Measurements from ENCODE around the gene CHD9. TPM values are rescaled to one million over a fixed set of nuclear protein-coding genes. Genes with fewer than 3 reads are reported as not detected.
"Not testable (repeated sequence)": the region's sequence is repeated elsewhere in the genome, so short reads cannot be mapped to it uniquely, and the experiment has no call there.

CHD9 gene, protein sequence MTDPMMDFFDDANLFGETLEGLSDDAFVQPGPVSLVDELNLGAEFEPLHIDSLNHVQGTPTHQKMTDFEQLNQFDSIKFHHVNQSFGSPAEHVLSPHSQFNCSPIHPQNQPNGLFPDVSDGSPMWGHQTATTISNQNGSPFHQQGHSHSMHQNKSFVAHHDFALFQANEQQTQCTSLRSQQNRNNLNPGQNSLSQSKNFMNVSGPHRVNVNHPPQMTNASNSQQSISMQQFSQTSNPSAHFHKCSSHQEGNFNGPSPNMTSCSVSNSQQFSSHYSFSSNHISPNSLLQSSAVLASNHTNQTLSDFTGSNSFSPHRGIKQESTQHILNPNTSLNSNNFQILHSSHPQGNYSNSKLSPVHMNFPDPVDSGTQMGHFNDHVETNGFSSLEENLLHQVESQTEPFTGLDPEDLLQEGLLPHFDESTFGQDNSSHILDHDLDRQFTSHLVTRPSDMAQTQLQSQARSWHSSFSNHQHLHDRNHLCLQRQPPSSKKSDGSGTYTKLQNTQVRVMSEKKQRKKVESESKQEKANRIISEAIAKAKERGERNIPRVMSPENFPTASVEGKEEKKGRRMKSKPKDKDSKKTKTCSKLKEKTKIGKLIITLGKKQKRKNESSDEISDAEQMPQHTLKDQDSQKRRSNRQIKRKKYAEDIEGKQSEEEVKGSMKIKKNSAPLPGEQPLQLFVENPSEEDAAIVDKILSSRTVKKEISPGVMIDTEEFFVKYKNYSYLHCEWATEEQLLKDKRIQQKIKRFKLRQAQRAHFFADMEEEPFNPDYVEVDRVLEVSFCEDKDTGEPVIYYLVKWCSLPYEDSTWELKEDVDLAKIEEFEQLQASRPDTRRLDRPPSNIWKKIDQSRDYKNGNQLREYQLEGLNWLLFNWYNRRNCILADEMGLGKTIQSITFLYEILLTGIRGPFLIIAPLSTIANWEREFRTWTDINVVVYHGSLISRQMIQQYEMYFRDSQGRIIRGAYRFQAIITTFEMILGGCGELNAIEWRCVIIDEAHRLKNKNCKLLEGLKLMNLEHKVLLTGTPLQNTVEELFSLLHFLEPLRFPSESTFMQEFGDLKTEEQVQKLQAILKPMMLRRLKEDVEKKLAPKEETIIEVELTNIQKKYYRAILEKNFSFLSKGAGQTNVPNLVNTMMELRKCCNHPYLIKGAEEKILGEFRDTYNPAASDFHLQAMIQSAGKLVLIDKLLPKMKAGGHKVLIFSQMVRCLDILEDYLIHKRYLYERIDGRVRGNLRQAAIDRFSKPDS (N-terminal part only)
- 64.6 TPM for total RNA-seq
- long read RNA-seq, partial matches to known transcripts, result 19 of 39 reads
- long read RNA-seq, other reads (novel, unspliced or antisense), result 19 of 39 reads

GRCh38 chr16:53054670-53055485 is at the start of gene CHD9:
Gene CHD9 (plus strand): TSS chr16:53054991. CDS start chr16:53156090, 101,099 bp downstream.
- DNase-seq (ENCODE audit: low spot score), result peak; percentile 93
- intact Hi-C loops (cut with DNase I), result loop anchor here (1.0 to 5.0 kb wide), 6 partner anchors 36 to 227 kb away; no protein-coding TSS in a partner anchor

DNA sequence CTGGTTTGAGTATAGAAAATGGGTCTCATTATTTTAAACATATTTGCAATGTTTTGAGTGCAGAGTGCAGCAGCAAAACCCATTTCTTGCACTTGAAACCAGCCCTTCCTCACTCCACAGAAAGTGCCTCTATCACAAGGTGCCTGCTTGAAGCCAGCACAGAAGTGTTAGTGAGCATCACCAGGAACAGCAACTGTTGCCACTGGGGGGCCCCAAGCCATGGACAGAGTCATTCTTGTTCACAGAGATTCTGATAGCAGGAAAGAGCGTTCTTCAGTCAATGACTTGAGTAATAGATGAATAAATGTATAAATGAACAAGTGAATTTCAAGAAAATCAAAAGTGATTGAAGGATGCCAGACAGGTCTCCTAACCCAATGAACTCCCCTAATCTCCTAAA is 47.7 kb upstream of the CHD9 start:
- intact Hi-C loops (cut with DNase I), result no loop called here
- DNase-seq (ENCODE audit: low spot score), result no peak

DNA sequence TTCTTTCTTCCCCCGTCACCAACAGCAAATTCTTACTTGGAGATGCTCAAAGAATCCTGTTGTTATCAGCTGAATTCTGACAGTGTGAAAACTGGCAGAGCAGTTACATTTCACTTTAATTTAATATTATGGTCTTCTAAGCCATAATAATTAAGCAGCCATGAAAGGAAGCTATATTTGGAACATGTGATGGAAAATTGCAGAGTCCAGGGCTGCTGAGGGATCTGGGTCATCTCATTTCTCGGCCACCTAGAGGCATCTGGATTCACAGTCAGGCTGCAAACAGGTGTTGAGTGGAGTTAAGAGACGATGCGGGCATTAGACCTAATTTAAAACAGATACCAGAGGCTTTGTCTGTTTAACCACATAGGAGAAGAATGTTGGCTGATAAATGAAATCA is 40.5 kb upstream of the CHD9 start:
- DNase-seq (ENCODE audit: low spot score), result no peak
- intact Hi-C loops (cut with DNase I), result no loop called here

- intact Hi-C loops (cut with DNase I), result no loop called here
Observed at GRCh38 chr16:53018834-53019416, 35.9 kb upstream of the CHD9 start.

DNA sequence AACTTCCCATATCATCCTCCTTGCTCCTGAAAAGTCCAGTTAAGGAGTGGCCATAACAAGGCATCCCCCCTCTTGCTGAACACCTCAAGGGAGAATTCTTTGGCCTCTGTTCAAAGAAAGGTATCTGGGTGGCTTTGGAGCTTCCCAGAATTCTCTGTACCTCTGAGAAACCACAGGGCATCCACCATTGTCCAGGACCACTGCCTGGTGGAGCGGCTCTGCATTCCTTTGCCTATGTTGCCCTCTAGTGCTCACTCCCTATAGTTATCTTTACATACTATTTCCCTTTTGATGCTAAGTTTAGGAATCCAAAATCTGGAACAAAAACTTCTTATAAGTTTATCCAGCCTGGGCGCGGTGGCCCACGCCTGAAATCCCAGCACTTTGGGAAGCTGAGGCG is 32.4 kb upstream of the CHD9 start:
- DNase-seq (ENCODE audit: low spot score), result no peak
- intact Hi-C loops (cut with DNase I), result loop anchor here (5.0 kb wide), 2 partner anchors 830 to 955 kb away; no protein-coding TSS in a partner anchor

More at GRCh38 chr16:53018834-53019416, 35.9 kb upstream of the CHD9 start:
- no peak for DNase-seq (ENCODE audit: low spot score)

GRCh38 chr16:53024045-53024444 is 30.7 kb upstream of the CHD9 start:
- no peak for DNase-seq (ENCODE audit: low spot score)
- intact Hi-C loops (cut with DNase I), result loop anchor here (5.0 kb wide), 2 partner anchors 832 to 957 kb away; no protein-coding TSS in a partner anchor

DNA sequence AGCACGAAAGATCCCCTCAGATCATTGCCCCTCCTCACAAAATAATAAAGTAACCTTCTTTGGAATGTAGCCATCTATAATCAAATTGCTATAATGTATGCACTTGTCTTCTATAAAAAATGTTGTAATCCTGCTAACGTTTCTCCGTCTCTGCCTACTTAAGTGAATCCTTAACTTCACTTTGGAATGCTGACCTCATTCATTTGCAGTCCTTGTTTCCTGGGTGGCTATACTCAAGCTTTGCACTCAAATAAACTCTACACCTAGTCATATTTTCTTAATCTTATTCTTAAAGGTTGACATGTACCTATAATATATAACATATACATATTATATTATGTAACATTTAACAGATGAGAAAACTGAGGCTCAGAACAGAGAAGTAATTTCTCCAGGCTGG is 24.8 kb upstream of the CHD9 start:
- intact Hi-C loops (cut with DNase I), result no loop called here
- DNase-seq (ENCODE audit: low spot score), result no peak

GRCh38 chr16:53031323-53031942 is 23.4 kb upstream of the CHD9 start:
- no peak for DNase-seq (ENCODE audit: low spot score)
- intact Hi-C loops (cut with DNase I), result no loop called here

- intact Hi-C loops (cut with DNase I), result no loop called here
- no peak for DNase-seq (ENCODE audit: low spot score)
Observed at GRCh38 chr16:53034306-53034705, 20.5 kb upstream of the CHD9 start.

GRCh38 chr16:53035176-53035942 is 19.4 kb upstream of the CHD9 start:
- DNase-seq (ENCODE audit: low spot score), result no peak
- intact Hi-C loops (cut with DNase I), result no loop called here

DNA sequence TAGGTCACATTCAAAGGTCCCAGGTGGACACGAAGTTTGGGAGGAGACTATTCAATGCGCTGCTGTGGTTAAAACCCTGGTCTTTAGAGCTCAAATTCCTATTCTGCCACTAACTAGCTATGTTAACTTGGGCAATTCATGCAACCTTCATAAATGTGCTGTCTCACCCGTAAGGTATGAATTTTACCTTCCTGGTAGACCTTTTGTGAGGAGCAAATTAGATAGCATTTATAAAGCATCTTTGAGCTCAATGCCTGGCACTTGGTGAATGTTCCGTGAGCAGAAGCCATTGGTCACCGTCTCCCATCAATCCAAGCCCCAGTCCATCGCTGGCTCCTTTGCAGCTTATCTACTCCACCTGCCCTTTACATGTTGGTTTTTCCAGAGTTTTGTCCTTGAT is 18.7 kb upstream of the CHD9 start:
- DNase-seq (ENCODE audit: low spot score), result no peak
- intact Hi-C loops (cut with DNase I), result no loop called here

DNA sequence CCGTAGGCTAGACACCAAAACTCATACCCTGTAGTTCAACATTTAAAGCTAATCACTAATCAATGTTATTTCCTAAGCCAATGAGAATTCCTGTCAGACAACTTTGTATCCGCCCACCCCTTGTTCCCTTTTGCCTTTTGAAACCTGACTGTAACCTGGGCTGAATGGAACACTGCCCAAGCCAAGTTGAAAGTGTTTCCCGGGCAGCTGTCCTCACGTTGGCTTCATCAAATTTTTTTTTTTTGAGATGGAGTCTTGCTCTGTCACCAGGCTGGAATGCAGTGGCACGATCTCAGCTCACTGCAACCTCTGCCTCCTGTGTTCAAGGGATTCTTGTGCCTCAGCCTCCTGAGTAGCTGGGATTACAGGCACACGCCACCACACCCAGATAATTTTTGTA is 18.1 kb upstream of the CHD9 start:
- intact Hi-C loops (cut with DNase I); DNase-seq (ENCODE audit: low spot score): not testable (repeated sequence)

GRCh38 chr16:53040788-53041187 is 14.0 kb upstream of the CHD9 start:
- no peak for DNase-seq (ENCODE audit: low spot score)
- intact Hi-C loops (cut with DNase I), result no loop called here

GRCh38 chr16:53041320-53042051 is 13.3 kb upstream of the CHD9 start:
- peak; percentile 86 for DNase-seq (ENCODE audit: low spot score)
- intact Hi-C loops (cut with DNase I), result no loop called here

- DNase-seq (ENCODE audit: low spot score), result no peak
- intact Hi-C loops (cut with DNase I), result no loop called here
Observed at GRCh38 chr16:53042235-53042701, 12.5 kb upstream of the CHD9 start.

DNA sequence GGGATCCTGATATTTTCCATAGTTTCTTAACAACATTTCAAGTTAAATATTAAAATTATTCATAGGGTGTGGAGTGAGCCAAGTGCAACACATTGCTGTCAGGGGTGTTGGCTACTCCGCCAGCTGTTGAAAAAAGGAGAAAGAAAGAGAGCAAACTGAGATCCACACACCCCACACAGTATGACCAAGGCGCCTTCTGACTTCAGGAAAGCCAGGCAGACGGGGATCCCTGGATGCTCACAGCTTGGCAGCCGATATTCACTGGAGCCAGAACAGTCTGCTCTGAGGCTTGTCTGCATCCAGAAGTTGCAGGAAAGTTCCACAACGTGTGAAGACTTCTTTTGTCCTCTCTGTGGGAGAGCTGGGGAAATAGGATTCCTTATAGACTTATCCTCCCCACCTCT is 11.4 kb upstream of the CHD9 start:
- no peak for DNase-seq (ENCODE audit: low spot score)
- intact Hi-C loops (cut with DNase I), result no loop called here
